Panc1 (cell line): ENCODE results near the gene GAD1. TPM values are rescaled to one million over a fixed set of nuclear protein-coding genes. Genes with fewer than 3 reads are reported as not detected.

Source experiments
- ATAC-seq: fragments of 200-7000 bp; cut with Tn5 transposase; 2 replicates; pipeline ENCODE4 v1.9.1; 2020; ENCODE audit warnings: mild to moderate bottlenecking, moderate library complexity
- BruUV-seq: library from RNA; stranded (reverse); fragments of 400-500 nt; replicated peaks from 2 replicates; lab custom pipeline; 2021; lab: Mats Ljungman, UMichigan
- CTCF ChIA-PET: fragments of 300-600 bp; sonication (Branson Sonifier 250); formaldehyde crosslinking; loops from one replicate; lab custom pipeline; 2022; ENCODE audit warnings: antibody characterized with exemption; lab: Charles Lee
- POLR2A ChIA-PET: fragments of 300-600 bp; sonication (Branson Sonifier 250); formaldehyde crosslinking; loops from one replicate; lab custom pipeline; 2022; ENCODE audit warnings: antibody characterized with exemption; lab: Charles Lee
- DNase-seq: peaks from one replicate; pipeline ENCODE4 v3.0.0-alpha.2; 2010; ENCODE audit warnings: low read depth, low spot score
- H3K27ac ChIP-seq: 2 replicates; pipeline ENCODE4 v1.5.1; 2011; ENCODE audit warnings: mild to moderate bottlenecking, low read length, inconsistent platforms
- H3K27me3 ChIP-seq: fragments of 200-500 bp; sonication (Bioruptor generic); 2 replicates; pipeline ENCODE4 v1.6.0; 2014; ENCODE audit warnings: low read length, inconsistent platforms; ENCODE audit not compliant: control insufficient read depth, insufficient read depth
- H3K36me3 ChIP-seq: fragments of 200-500 bp; sonication (Bioruptor generic); 2 replicates; pipeline ENCODE4 v1.5.1; 2014; ENCODE audit warnings: inconsistent platforms, mild to moderate bottlenecking, low read length, moderate library complexity; ENCODE audit not compliant: control insufficient read depth, insufficient read depth
- H3K4me1 ChIP-seq: 2 replicates; pipeline ENCODE4 v1.5.1; 2011; ENCODE audit warnings: inconsistent platforms, mild to moderate bottlenecking, low read length, moderate library complexity; ENCODE audit not compliant: control insufficient read depth, insufficient read depth
- H3K4me3 ChIP-seq, 2 experiments: 2 replicates each; pipeline ENCODE4 v1.5.1; 2011 to 2012; ENCODE audit warnings: low read depth in 2 of 2, low read length in 2 of 2, mild to moderate bottlenecking in 2 of 2, inconsistent platforms in 1 of 2, moderate library complexity in 1 of 2
- H3K9me3 ChIP-seq: fragments of 200-500 bp; sonication (Bioruptor generic); 2 replicates; pipeline ENCODE4 v1.5.1; 2014; ENCODE audit warnings: low read depth, mild to moderate bottlenecking, inconsistent platforms, low read length, moderate library complexity; ENCODE audit not compliant: control insufficient read depth, insufficient read depth
- CTCF ChIP-seq: fragments of 450-650 bp; IDR thresholded peaks from 2 replicates; pipeline ENCODE4 v1.5.1; 2017; ENCODE audit warnings: mild to moderate bottlenecking
- POLR2AphosphoS5 ChIP-seq: IDR thresholded peaks from 2 replicates; pipeline ENCODE4 v1.6.1; 2012; ENCODE audit warnings: mild to moderate bottlenecking, low read depth, low read length, moderate library complexity
- REST ChIP-seq, 2 experiments: IDR thresholded peaks; 2 replicates each; pipeline ENCODE4 v1.6.1; 2011 to 2012; ENCODE audit warnings: low read depth in 2 of 2, control low read depth in 1 of 2, low read length in 1 of 2, mild to moderate bottlenecking in 1 of 2, moderate library complexity in 1 of 2; ENCODE audit not compliant: insufficient read depth in 1 of 2
- SIN3A ChIP-seq: IDR thresholded peaks from 2 replicates; pipeline ENCODE4 v1.6.1; 2012; ENCODE audit warnings: low read depth, mild to moderate bottlenecking, low read length, moderate library complexity, borderline replicate concordance; ENCODE audit not compliant: insufficient read depth
- TCF7L2 ChIP-seq: IDR thresholded peaks from 2 replicates; pipeline ENCODE4 v1.6.1; 2011; ENCODE audit warnings: mild to moderate bottlenecking, low read depth, low read length, inconsistent platforms
- in situ Hi-C: cut with HindIII; loops from 2 replicates; pipeline ENCODE4 v1.10.0; 2016; ENCODE audit warnings: low sequenced_read_pairs, low pct_unique_long_range_greater_than_20kb
- intact Hi-C: fragments of 100-400 bp; cut with micrococcal nuclease; formaldehyde crosslinking; loops from one replicate; pipeline ENCODE4 v1.10.0; 2022; ENCODE audit not compliant: unreplicated experiment
- total RNA-seq: library from RNA; stranded (reverse); gene quantifications from one replicate; pipeline ENCODE4 v1.2.1, GENCODE V29; 2021; ENCODE audit not compliant: unreplicated experiment

The GAD1 gene
- total RNA-seq, 1 experiment from 2014 or later, result 12.5 TPM

- no peak overlapping the region for H3K4me3 ChIP-seq
- H3K9me3 ChIP-seq, result no peaks in the 10 kb centered on the region
- CTCF ChIA-PET, result no interaction called here
- no peaks in the 10 kb centered on the region for H3K36me3 ChIP-seq
- POLR2A ChIA-PET, result no interaction called here
- H3K4me1 ChIP-seq, result no peaks in the 10 kb centered on the region
- intact Hi-C loops, result no loop called here
- ATAC-seq, result no peak
- TF ChIP-seq CTCF, result no peak
- no peak for TF ChIP-seq TCF7L2
- TF ChIP-seq REST (IDR thresholded peaks at IDR 0.05; ENCODE audit: insufficient read depth in 1 of 2, low read depth in 2 of 2, low read length in 1 of 2), result no peak
- no peak for TF ChIP-seq SIN3A
- TF ChIP-seq POLR2AphosphoS5, result no peak
- no peaks in the 10 kb centered on the region; the same call in 1 of the 2 replicates for H3K27me3 ChIP-seq
- no peak for DNase-seq
- BruUV-seq, result no TSS peak
- in situ Hi-C loops, result no loop called here
- no peak overlapping the region for H3K27ac ChIP-seq
Observed at GRCh38 chr2:170798996-170799395, 17.7 kb upstream of the GAD1 start.

- no peak for DNase-seq
- in situ Hi-C loops, result no loop called here
- no TSS peak for BruUV-seq
Observed at GRCh38 chr2:170806548-170806947, 10.1 kb upstream of the GAD1 start.

More at GRCh38 chr2:170806548-170806947, 10.1 kb upstream of the GAD1 start:
- ATAC-seq, result no peak
- intact Hi-C loops, result no loop called here
- Histone ChIP-seq H3K4me3 (no peak overlapping the region), H3K9me3 (no peaks in the 10 kb centered on the region), H3K27me3 (no peaks in the 10 kb centered on the region), H3K4me1 (no peaks in the 10 kb centered on the region), H3K27ac (no peak overlapping the region), H3K36me3 (no peaks in the 10 kb centered on the region)
- no peak for TF ChIP-seq TCF7L2
- no peak for TF ChIP-seq REST (IDR thresholded peaks at IDR 0.05; ENCODE audit: insufficient read depth in 1 of 2, low read depth in 2 of 2, low read length in 1 of 2)
- TF ChIP-seq SIN3A, result no peak
- TF ChIP-seq CTCF, result no peak
- TF ChIP-seq POLR2AphosphoS5, result no peak
- ChIA-PET POLR2A (interaction anchor here (0.7 kb wide), 1 partner anchor 49 kb away, joined by 3 read pairs; no protein-coding TSS in a partner anchor), CTCF (no interaction called here)
